CD4-positive, alpha-beta T cell (primary cell): ENCODE measurements around the gene FAM32A. TPM values are rescaled to one million over a fixed set of nuclear protein-coding genes. Genes with fewer than 3 reads are reported as not detected.

Experiments used
- ATAC-seq: fragments of 200-7000 bp; cut with Tn5 transposase; one replicate; pipeline ENCODE4 v1.10.0; 2022; ENCODE audit warnings: mild to moderate bottlenecking; ENCODE audit not compliant: poor library complexity
- CTCF ChIA-PET: fragments of 350-600 bp; sonication (Branson Sonifier 250); formaldehyde crosslinking; loops from one replicate; lab custom pipeline; 2021; ENCODE audit warnings: antibody characterized with exemption, inconsistent platforms; lab: Charles Lee
- POLR2A ChIA-PET: fragments of 350-600 bp; sonication (Branson Sonifier 250); formaldehyde crosslinking; loops from one replicate; lab custom pipeline; 2021; ENCODE audit warnings: antibody characterized with exemption, inconsistent platforms; lab: Charles Lee
- DNase-seq, 14 experiments: peaks; one replicate each; pipeline ENCODE4 v3.0.0-alpha.2; 2013 to 2020; ENCODE audit warnings: mixed read lengths in 2 of 14
- H3K27ac ChIP-seq, 2 donors: one replicate each; pipeline versions ENCODE4 v1.5.1 to v1.7.0; 2013; ENCODE audit warnings: low read length in 2 of 2, low read depth in 1 of 2, mild to moderate bottlenecking in 1 of 2
- H3K27me3 ChIP-seq, 2 experiments: 1 replicate in 1 of 2; 2 replicates in 1 of 2; pipeline versions ENCODE4 v1.6.1 to v1.7.0; 2013; ENCODE audit warnings: low read length in 2 of 2, control low read depth in 1 of 2, mild to moderate bottlenecking in 1 of 2, moderate library complexity in 1 of 2; ENCODE audit not compliant: insufficient read depth in 2 of 2, control insufficient read depth in 1 of 2
- H3K36me3 ChIP-seq: one replicate; pipeline ENCODE4 v1.6.1; 2013; ENCODE audit warnings: low read length, control low read depth; ENCODE audit not compliant: insufficient read depth
- H3K4me1 ChIP-seq: one replicate; pipeline ENCODE4 v1.6.1; 2013; ENCODE audit warnings: low read length, control low read depth; ENCODE audit not compliant: insufficient read depth
- H3K4me3 ChIP-seq: one replicate; pipeline ENCODE4 v1.5.1; 2013; ENCODE audit warnings: mild to moderate bottlenecking, low read length, moderate library complexity
- H3K9me3 ChIP-seq, 2 experiments: 1 replicate in 1 of 2; 2 replicates in 1 of 2; pipeline versions ENCODE4 v1.6.1 to v1.7.0; 2013; ENCODE audit warnings: low read length in 2 of 2, mild to moderate bottlenecking in 2 of 2, control low read depth in 1 of 2, moderate library complexity in 1 of 2; ENCODE audit not compliant: control insufficient read depth in 1 of 2, insufficient read depth in 1 of 2
- H3K27ac Mint-ChIP-seq: one replicate; pipeline ENCODE4 v1.8.0; 2020; ENCODE audit warnings: mixed read lengths
- H3K27me3 Mint-ChIP-seq: one replicate; pipeline ENCODE4 v1.8.0; 2021; ENCODE audit warnings: mixed read lengths
- H3K36me3 Mint-ChIP-seq: one replicate; pipeline ENCODE4 v1.8.0; 2021; ENCODE audit warnings: low read depth, mixed read lengths
- H3K4me1 Mint-ChIP-seq: one replicate; pipeline ENCODE4 v1.8.0; 2021; ENCODE audit warnings: low read depth, mixed read lengths
- H3K4me3 Mint-ChIP-seq: one replicate; pipeline ENCODE4 v1.8.0; 2020; ENCODE audit warnings: mild to moderate bottlenecking, mixed read lengths
- H3K9me3 Mint-ChIP-seq: one replicate; pipeline ENCODE4 v1.8.0; 2020; ENCODE audit warnings: mixed read lengths
- CTCF ChIP-seq: fragments of 200-600 bp; IDR thresholded peaks from one replicate; pipeline ENCODE4 v1.8.0; 2022; ENCODE audit warnings: antibody characterized with exemption, mild to moderate bottlenecking
- intact Hi-C, 2 experiments: fragments of 100-400 bp; cut with DNase I in 1 of 2; cut with micrococcal nuclease in 1 of 2; formaldehyde crosslinking; loops; one replicate each; pipeline versions ENCODE4 v1.15.1 to v1.9.0; 2023 to 2025; cut with DNase I, micrococcal nuclease
- total RNA-seq, 174 experiments: library from RNA in 2 of 174; stranded (reverse) in 2 of 174; gene quantifications; one replicate each; pipeline ENCODE4 v1.2.3 and lab custom pipeline; 2021 to 2026

The FAM32A gene
- total RNA-seq, 2 experiments from 2014 or later, result 44.5 to 50.3 TPM

DNA sequence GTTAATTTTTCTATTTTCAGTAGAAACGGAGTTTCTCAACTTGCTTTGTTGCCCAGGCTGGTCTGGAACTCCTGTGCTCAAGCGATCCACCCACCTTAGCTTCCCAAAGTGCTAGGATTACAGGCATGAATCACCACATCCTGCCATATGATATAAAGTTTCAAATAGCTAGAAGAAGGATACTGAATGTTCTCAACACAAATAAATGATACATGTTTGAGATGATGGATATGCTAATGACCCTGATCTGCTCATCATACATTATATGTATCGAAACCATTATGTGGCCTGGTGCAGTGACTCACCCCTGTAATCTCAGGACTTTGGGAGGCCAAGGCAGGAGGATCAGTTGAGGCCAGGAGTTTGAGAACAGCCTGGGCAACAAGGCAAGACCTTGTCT lies 23.4 kb upstream of the FAM32A start:
- Mint-ChIP-seq H3K4me1 (no peaks in the 10 kb centered on the region), H3K4me3 (no peak overlapping the region), H3K27ac (no peak overlapping the region), H3K36me3 (peaks cover 14% of the 10 kb centered on the region), H3K27me3 (no peaks in the 10 kb centered on the region), H3K9me3 (no peaks in the 10 kb centered on the region)
- ChIA-PET POLR2A (interaction anchor here (1.2 kb wide), 1 partner anchor 23 kb away, joined by 4 read pairs; the partner anchor contains the start of gene FAM32A), CTCF (no interaction called here)
- Histone ChIP-seq H3K4me3 (no peak overlapping the region), H3K4me1 (peaks cover 5% of the 10 kb centered on the region), H3K9me3 (no peaks in the 10 kb centered on the region), H3K36me3 (peaks cover 11% of the 10 kb centered on the region), H3K27me3 (no peaks in the 10 kb centered on the region), H3K27ac (no peak overlapping the region)
- ATAC-seq (no peak), DNase-seq (no peak)
- intact Hi-C loops, result no loop called here
- no peak for TF ChIP-seq CTCF

GRCh38 chr19:16164222-16164890 lies 20.9 kb upstream of the FAM32A start:
- ChIA-PET POLR2A (no interaction called here), CTCF (no interaction called here)
- Mint-ChIP-seq H3K4me1 (no peaks in the 10 kb centered on the region), H3K27ac (no peak overlapping the region), H3K4me3 (no peak overlapping the region), H3K36me3 (no peaks in the 10 kb centered on the region), H3K9me3 (no peaks in the 10 kb centered on the region), H3K27me3 (no peaks in the 10 kb centered on the region)
- intact Hi-C loops, result no loop called here
- peaks cover 0 to 4% of the 10 kb centered on the region in 2 experiments for H3K9me3 ChIP-seq
- no peak overlapping the region for H3K4me3 ChIP-seq
- H3K36me3 ChIP-seq, result no peaks in the 10 kb centered on the region
- no peak for TF ChIP-seq CTCF
- H3K27me3 ChIP-seq, result no peaks in the 10 kb centered on the region
- ATAC-seq (no peak), DNase-seq (no peak)
- no peak overlapping the region for H3K27ac ChIP-seq
- peaks cover 9% of the 10 kb centered on the region for H3K4me1 ChIP-seq

DNA sequence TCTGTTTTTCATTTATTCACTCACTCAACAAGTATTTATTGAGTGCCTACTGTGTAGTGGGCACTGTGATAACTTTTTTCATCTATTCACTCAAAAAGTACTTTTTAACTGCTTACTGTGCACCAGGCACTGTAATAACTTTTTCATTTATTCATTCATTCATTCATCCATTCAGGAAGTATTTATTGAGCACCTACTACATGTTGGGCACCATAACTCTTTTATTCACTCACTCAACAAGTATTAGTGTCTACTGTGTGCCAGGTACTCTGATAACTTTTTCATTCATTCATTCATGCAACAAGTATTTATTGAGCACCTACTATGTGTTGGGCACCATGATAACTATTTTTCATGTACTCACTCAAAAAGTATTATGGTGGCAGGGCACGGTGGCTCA lies 18.8 kb upstream of the FAM32A start:
- H3K27ac Mint-ChIP-seq, result no peak overlapping the region
- no peaks in the 10 kb centered on the region for H3K4me1 Mint-ChIP-seq
- intact Hi-C loops, result no loop called here
- no peaks in the 10 kb centered on the region for H3K27me3 ChIP-seq
- ChIA-PET POLR2A (no interaction called here), CTCF (no interaction called here)
- H3K27ac ChIP-seq, result no peak overlapping the region
- H3K4me3 Mint-ChIP-seq, result no peak overlapping the region
- H3K9me3 Mint-ChIP-seq, result no peaks in the 10 kb centered on the region
- TF ChIP-seq CTCF, result no peak
- H3K27me3 Mint-ChIP-seq, result no peaks in the 10 kb centered on the region
- no peak for ATAC-seq
- no peaks in the 10 kb centered on the region for H3K36me3 Mint-ChIP-seq
- peaks cover 5% of the 10 kb centered on the region for H3K4me1 ChIP-seq
- no peak overlapping the region for H3K4me3 ChIP-seq
- H3K9me3 ChIP-seq, result peaks cover 0 to 4% of the 10 kb centered on the region in 2 experiments
- no peak for DNase-seq
- H3K36me3 ChIP-seq, result no peaks in the 10 kb centered on the region
